Measurements from ENCODE around the gene KCNT2. TPM values are rescaled to one million over a fixed set of nuclear protein-coding genes. Genes with fewer than 3 reads are reported as not detected.

Gene KCNT2
- total RNA-seq, 4 donors from 2014 or later: 1.6 to 20.9 (median 8.9) TPM

DNA sequence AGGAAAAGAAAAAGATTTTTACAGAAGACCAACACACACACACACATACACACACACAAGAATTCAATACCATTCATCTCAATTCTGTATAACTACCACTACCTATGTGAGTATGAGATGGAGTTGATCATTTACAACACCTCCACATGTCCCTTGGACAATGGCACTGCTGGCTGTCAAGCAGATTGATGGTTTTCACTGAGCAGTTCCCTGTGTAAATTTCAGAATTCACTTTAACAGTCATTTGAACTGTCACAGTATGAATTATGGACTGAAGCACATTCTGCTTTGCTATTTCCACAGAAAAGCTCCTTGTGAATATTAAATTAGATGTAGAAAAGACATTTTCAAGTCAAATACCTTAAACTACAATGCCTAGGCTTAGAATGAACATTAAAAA, 14.3 kb downstream of the KCNT2 start:
- DNase-seq (ENCODE audit: low spot score): no peak
- no peak for ATAC-seq (ENCODE audit: low FRiP score)
- TF ChIP-seq, protein P1, sequence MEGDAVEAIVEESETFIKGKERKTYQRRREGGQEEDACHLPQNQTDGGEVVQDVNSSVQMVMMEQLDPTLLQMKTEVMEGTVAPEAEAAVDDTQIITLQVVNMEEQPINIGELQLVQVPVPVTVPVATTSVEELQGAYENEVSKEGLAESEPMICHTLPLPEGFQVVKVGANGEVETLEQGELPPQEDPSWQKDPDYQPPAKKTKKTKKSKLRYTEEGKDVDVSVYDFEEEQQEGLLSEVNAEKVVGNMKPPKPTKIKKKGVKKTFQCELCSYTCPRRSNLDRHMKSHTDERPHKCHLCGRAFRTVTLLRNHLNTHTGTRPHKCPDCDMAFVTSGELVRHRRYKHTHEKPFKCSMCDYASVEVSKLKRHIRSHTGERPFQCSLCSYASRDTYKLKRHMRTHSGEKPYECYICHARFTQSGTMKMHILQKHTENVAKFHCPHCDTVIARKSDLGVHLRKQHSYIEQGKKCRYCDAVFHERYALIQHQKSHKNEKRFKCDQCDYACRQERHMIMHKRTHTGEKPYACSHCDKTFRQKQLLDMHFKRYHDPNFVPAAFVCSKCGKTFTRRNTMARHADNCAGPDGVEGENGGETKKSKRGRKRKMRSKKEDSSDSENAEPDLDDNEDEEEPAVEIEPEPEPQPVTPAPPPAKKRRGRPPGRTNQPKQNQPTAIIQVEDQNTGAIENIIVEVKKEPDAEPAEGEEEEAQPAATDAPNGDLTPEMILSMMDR (IDR thresholded peaks at IDR 0.05): no peak

DNA sequence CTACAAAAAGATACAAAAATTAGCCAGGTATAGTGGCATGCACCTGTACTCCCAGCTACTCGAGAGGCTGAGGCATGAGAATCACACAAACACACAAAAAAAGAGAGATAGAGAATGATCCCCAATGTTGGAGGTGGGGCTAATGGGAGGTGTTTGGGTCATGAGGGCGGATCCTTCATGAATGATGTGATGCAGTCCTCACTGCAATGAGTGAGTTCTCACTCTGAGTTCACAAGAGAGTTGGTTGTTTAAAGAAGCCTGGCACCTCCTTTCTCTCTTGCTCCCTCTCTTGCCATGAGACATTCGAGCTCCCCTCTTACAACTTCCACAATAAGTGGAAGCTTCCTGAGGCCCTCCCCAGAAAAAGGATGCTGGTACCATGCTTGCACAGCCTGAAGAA, 17.3 kb downstream of the KCNT2 start:
- ATAC-seq (ENCODE audit: low FRiP score) (no peak), DNase-seq (ENCODE audit: low spot score) (no peak)
- TF ChIP-seq, protein P1 (IDR thresholded peaks at IDR 0.05): no peak

DNA sequence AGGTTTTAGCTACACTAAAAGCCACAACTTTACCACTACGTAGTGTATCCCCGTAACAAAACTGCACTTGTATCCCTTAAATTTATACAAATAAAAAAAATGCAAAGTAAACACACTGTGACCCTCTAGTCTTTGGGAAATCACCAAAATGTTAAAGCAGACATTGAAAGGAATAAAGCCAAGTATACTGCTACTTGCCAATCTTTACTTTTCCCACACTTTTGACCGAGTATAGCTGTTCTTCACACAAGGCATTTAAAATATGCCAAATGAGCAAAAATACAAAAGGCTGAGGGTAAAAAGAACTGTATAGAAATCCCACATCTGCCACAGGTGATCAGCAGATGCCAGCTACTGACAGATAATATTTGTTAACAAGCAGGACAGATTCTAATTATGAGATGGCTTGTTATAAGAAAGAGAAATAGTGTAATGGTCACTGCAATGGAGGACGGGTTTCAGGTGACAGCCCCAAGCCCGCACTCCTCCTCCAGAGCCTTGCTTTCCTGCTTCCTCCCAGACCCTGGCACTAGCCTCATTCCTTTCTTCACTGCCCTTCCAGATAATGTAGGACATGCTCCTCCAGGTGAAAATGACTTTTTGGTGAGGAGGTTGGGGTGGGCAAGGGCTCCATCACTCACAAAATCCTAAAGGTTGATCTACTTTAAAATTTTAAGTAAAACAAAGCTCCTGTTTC, 18.1 kb downstream of the KCNT2 start:
- TF ChIP-seq, protein P1 (IDR thresholded peaks at IDR 0.05): no peak
- DNase-seq (ENCODE audit: low spot score): no peak
- no peak for ATAC-seq (ENCODE audit: low FRiP score)

DNA sequence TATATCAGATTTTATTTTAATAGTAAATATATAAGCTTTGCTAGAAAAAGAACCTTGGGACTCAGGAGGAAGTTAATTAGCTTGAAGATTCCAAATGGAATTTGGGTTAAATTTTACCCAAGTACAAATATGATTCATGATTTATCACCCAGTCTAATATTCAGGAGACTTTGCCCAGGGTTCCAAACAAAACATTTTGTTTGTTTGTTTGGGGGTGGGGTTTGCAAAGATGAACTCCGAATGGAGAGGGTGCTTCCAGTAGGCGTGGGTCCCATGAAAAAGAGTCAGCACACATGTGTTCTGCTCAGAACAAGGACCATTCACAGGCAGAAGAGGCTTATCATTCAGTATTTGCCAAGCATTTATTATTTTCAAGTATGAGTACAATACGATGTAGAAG, 23.5 kb downstream of the KCNT2 start:
- TF ChIP-seq, protein P1 (IDR thresholded peaks at IDR 0.05): no peak
- ATAC-seq (ENCODE audit: low FRiP score) (no peak), DNase-seq (ENCODE audit: low spot score) (no peak)

DNA sequence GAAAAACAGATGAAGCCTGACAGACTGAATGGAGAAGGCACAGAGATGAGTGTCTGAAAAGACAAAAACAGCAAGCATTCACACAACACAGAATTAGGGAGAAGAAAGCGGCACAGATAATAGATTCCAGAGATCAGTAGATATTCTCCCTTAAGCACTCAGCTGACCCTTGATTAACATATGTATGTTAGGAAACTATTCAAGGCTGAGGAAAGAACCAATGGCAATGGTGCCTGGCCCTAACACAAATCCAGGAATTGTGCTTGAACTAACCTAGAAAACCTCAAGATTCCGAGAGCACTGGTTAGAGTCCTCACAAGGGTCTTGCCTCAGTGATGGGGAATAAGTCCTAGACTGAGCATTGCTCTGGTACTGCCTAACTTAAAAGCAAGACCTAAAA, 30.9 kb downstream of the KCNT2 start:
- TF ChIP-seq, protein P1 (IDR thresholded peaks at IDR 0.05): no peak
- ATAC-seq (ENCODE audit: low FRiP score): no peak
- DNase-seq (ENCODE audit: low spot score): no peak

DNA sequence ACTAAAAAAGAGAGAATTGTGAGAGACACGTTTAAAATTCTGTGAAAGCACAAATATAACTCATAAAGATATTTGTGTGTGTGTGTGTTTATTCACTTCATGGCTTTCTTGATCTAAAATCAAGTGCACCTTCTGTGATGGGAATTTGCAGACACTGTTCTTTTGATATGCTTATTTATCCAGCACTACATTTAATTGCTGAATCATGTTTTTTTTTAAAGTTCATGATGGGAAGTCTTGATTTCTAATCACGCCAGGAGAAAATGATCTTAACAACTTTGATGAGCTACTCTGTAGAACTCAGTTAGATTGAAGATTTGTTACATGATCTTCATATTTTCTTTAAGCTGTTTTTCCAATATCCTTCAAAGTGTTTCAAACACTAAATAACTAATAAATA, 35.0 kb downstream of the KCNT2 start:
- DNase-seq (ENCODE audit: low spot score) (no peak), ATAC-seq (ENCODE audit: low FRiP score) (no peak)
- TF ChIP-seq, protein P1 (IDR thresholded peaks at IDR 0.05): no peak

DNA sequence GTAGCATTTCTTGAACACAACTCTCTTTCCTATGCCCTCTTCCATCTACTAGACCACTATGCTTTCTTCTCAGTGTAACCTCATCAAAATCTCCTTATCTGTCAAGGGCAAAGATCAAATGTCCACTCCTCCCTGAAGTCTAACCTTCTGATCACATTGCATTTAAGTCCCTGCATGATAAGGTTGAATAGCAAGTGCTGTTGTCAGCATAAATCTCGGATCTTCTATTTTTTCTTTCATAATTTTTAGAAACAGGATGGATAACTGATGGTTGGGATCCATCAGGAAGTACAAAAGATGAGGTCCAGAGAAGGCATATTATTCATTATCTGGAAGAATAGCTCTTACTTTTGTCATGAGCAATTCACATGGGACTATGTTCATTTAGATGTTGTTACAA, 41.0 kb downstream of the KCNT2 start:
- DNase-seq (ENCODE audit: low spot score) (no peak), ATAC-seq (ENCODE audit: low FRiP score) (no peak)
- TF ChIP-seq, protein P1 (IDR thresholded peaks at IDR 0.05): no peak
